ENCODE measurements around the gene MON1A. TPM values are rescaled to one million over a fixed set of nuclear protein-coding genes. Genes with fewer than 3 reads are reported as not detected.
"Not testable (repeated sequence)": the region's sequence is repeated elsewhere in the genome, so short reads cannot be mapped to it uniquely, and the experiment has no call there.

The MON1A gene
- total RNA-seq, 1 donor from 2014 or later: 12.4 TPM

DNA sequence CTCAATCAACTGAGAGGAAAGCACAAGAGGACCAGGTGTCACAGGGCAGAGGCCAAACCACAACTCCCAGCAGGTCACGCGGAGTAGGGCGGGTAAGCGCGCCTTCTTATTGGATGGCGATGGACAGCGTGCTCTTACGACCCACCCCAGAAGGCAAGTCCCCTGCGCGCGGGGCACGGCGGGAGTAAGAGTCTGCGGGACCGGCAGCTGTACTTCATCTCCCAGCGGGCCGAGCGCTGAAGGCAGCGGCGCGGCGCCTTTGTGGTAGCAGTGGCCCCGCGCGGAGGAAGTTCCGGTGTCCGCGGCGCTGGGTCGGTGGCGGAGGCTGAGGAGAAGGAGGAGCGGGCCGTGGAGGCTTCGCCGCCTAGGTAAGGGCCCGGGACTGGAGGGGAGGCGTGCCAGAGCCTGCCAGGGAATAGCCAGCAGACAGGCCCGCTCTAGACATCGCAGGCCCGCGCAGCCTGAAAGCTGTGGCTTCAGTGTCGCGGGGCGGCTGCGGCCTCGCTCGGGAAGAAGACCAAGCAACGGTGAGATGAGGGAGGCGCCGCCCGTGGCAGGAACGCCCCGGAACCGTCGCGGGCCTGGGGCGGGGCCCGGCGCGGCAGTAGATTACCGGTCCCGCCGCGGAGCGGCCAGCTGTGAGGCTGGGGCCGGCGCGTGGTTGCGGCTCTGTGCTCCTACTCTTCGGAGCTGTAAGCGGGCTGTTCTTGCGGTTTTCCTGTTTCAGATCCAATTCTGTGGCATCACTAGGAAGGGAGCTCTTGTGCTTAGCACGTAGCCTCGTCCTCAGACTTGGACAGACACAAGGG lies 10.5 kb upstream of the MON1A start, which contains the start of gene RBM6:
Gene RBM6, plus strand, starts transcription at position 293 of the 809 bp plus-strand sequence. CDS start 22,492 bp downstream, outside the sequence.
- Mint-ChIP-seq H3K27ac (ENCODE audit: unreplicated experiment) (peak within 1 kb of the TSS; percentile 98), H3K4me3 (ENCODE audit: unreplicated experiment) (peak within 1 kb of the TSS; percentile 99)
- no peak for FAIRE-seq

DNA sequence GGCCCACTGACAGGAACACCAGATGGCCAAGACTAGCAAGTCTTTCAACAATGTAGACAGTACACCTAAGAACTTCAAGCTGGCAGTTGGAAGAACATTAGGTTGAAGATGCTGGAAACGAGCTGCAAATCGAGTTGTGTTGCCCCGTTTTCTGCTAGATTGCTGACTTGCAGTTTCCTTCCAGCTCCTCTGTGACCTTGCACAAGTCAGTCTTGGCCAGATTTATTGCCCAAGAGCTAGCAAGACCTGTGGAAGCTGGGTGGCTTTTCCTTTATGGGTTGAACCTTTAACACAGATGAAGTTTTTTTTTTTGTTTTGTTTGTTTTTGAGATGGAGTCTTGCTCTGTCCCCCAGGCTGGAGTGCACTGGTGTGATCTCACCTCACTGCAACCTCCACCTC lies 7.5 kb upstream of the MON1A start:
- H3K27me3 Mint-ChIP-seq (ENCODE audit: low read depth, unreplicated experiment): no peaks in the 10 kb centered on the region
- Histone ChIP-seq H3K36me3 (ENCODE audit: insufficient read depth, low read length) (no peaks in the 10 kb centered on the region), H3K79me2 (ENCODE audit: insufficient read depth, low read length) (peaks cover 20% of the 10 kb centered on the region), H3K27me3 (ENCODE audit: insufficient read depth, low read length) (no peaks in the 10 kb centered on the region), H4K20me1 (ENCODE audit: insufficient read depth, low read length) (peaks cover 16% of the 10 kb centered on the region), H3K4me1 (ENCODE audit: insufficient read depth, low read length) (peaks cover 9% of the 10 kb centered on the region), H2AFZ (ENCODE audit: low read depth, low read length) (no peak overlapping the region), H3K9ac (ENCODE audit: low read length) (no peak overlapping the region), H3K4me2 (ENCODE audit: low read length) (no peak overlapping the region), H3K9me3 (ENCODE audit: insufficient read depth, low read depth, low read length) (no peaks in the 10 kb centered on the region), H3K4me3 (ENCODE audit: insufficient read depth, low read depth, low read length) (no peak overlapping the region), H3K27ac (ENCODE audit: low read depth, low read length) (no peak overlapping the region)
- no peaks in the 10 kb centered on the region for H3K36me3 Mint-ChIP-seq (ENCODE audit: low read depth, unreplicated experiment)
- TF ChIP-seq, protein P1, sequence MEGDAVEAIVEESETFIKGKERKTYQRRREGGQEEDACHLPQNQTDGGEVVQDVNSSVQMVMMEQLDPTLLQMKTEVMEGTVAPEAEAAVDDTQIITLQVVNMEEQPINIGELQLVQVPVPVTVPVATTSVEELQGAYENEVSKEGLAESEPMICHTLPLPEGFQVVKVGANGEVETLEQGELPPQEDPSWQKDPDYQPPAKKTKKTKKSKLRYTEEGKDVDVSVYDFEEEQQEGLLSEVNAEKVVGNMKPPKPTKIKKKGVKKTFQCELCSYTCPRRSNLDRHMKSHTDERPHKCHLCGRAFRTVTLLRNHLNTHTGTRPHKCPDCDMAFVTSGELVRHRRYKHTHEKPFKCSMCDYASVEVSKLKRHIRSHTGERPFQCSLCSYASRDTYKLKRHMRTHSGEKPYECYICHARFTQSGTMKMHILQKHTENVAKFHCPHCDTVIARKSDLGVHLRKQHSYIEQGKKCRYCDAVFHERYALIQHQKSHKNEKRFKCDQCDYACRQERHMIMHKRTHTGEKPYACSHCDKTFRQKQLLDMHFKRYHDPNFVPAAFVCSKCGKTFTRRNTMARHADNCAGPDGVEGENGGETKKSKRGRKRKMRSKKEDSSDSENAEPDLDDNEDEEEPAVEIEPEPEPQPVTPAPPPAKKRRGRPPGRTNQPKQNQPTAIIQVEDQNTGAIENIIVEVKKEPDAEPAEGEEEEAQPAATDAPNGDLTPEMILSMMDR (IDR thresholded peaks at IDR 0.05; ENCODE audit: insufficient read depth, low read depth, low read length): no peak
- no peak for TF ChIP-seq EZH2 (IDR thresholded peaks at IDR 0.05; ENCODE audit: insufficient read depth, low read length)
- no peak for DNase-seq (ENCODE audit: low read depth)
- no peaks in the 10 kb centered on the region for H3K4me1 Mint-ChIP-seq (ENCODE audit: low read depth, unreplicated experiment)
- FAIRE-seq: no peak
- peaks cover 2% of the 10 kb centered on the region for H3K9me3 Mint-ChIP-seq (ENCODE audit: unreplicated experiment)
- H3K27ac Mint-ChIP-seq (ENCODE audit: unreplicated experiment): no peak overlapping the region
- no peak overlapping the region for H3K4me3 Mint-ChIP-seq (ENCODE audit: unreplicated experiment)

More for the DNA sequence above, 10.5 kb upstream of the MON1A start, which contains the start of gene RBM6:
- Histone ChIP-seq H3K27ac (ENCODE audit: low read depth, low read length) (peak within 1 kb of the TSS; percentile 89), H4K20me1 (ENCODE audit: insufficient read depth, low read length) (peaks cover 41% of the 10 kb centered on the region), H3K27me3 (ENCODE audit: insufficient read depth, low read length) (no peaks in the 10 kb centered on the region), H3K4me2 (ENCODE audit: low read length) (peak within 1 kb of the TSS; percentile 93), H3K4me1 (ENCODE audit: insufficient read depth, low read length) (peaks cover 9% of the 10 kb centered on the region), H3K4me3 (ENCODE audit: insufficient read depth, low read depth, low read length) (peak within 1 kb of the TSS; percentile 97), H3K36me3 (ENCODE audit: insufficient read depth, low read length) (no peaks in the 10 kb centered on the region), H2AFZ (ENCODE audit: low read depth, low read length) (peak within 1 kb of the TSS; percentile 81), H3K79me2 (ENCODE audit: insufficient read depth, low read length) (peaks cover 48% of the 10 kb centered on the region), H3K9me3 (ENCODE audit: insufficient read depth, low read depth, low read length) (no peaks in the 10 kb centered on the region), H3K9ac (ENCODE audit: low read length) (peak within 1 kb of the TSS; percentile 89)
- no peaks in the 10 kb centered on the region for H3K27me3 Mint-ChIP-seq (ENCODE audit: low read depth, unreplicated experiment)
- peaks cover 2% of the 10 kb centered on the region for H3K9me3 Mint-ChIP-seq (ENCODE audit: unreplicated experiment)
- no peaks in the 10 kb centered on the region for H3K4me1 Mint-ChIP-seq (ENCODE audit: low read depth, unreplicated experiment)
- no peaks in the 10 kb centered on the region for H3K36me3 Mint-ChIP-seq (ENCODE audit: low read depth, unreplicated experiment)
- peak; percentile 96 for DNase-seq (ENCODE audit: low read depth)
- TF ChIP-seq EZH2 (IDR thresholded peaks at IDR 0.05; ENCODE audit: insufficient read depth, low read length): no peak
- TF ChIP-seq, protein P1 (IDR thresholded peaks at IDR 0.05; ENCODE audit: insufficient read depth, low read depth, low read length): no peak

DNA sequence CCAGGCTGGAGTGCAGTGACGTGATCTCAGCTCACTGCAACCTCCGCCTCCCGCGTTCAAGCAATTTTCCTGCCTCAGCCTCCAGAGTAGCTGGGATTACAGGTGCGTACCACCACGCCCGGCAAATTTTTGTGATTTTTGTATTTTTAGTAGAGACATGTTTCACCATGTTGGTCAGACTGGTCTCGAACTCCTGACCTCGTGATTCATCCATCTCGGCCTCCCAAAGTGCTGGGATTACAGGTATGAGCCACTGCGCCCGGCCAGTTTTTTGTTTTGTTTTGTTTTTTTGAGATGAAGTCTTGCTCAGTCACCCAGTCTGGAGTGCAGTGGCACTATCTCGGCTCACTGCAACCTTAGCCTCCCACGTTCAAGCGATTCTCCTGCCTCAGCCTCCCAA lies 2.7 kb upstream of the MON1A start:
- not testable (repeated sequence) for H3K9me3 Mint-ChIP-seq (ENCODE audit: unreplicated experiment); H2AFZ ChIP-seq (ENCODE audit: low read depth, low read length); H3K27me3 Mint-ChIP-seq (ENCODE audit: low read depth, unreplicated experiment); FAIRE-seq; H4K20me1 ChIP-seq (ENCODE audit: insufficient read depth, low read length); H3K27ac ChIP-seq (ENCODE audit: low read depth, low read length); H3K9me3 ChIP-seq (ENCODE audit: insufficient read depth, low read depth, low read length); H3K36me3 ChIP-seq (ENCODE audit: insufficient read depth, low read length); H3K4me3 ChIP-seq (ENCODE audit: insufficient read depth, low read depth, low read length); H3K27me3 ChIP-seq (ENCODE audit: insufficient read depth, low read length); H3K4me3 Mint-ChIP-seq (ENCODE audit: unreplicated experiment); H3K9ac ChIP-seq (ENCODE audit: low read length); H3K4me1 Mint-ChIP-seq (ENCODE audit: low read depth, unreplicated experiment); H3K4me2 ChIP-seq (ENCODE audit: low read length); H3K27ac Mint-ChIP-seq (ENCODE audit: unreplicated experiment); DNase-seq (ENCODE audit: low read depth); H3K36me3 Mint-ChIP-seq (ENCODE audit: low read depth, unreplicated experiment)
- peaks cover 11% of the 10 kb centered on the region for H3K4me1 ChIP-seq (ENCODE audit: insufficient read depth, low read length)
- peaks cover 13% of the 10 kb centered on the region for H3K79me2 ChIP-seq (ENCODE audit: insufficient read depth, low read length)
